ENCODE results near the gene ZFP36L2. TPM values are rescaled to one million over a fixed set of nuclear protein-coding genes. Genes with fewer than 3 reads are reported as not detected.
"Not testable (repeated sequence)": the region's sequence is repeated elsewhere in the genome, so short reads cannot be mapped to it uniquely, and the experiment has no call there.

The ZFP36L2 gene
- total RNA-seq, 2 donors from 2014 or later = 77.1 to 114 TPM

DNA sequence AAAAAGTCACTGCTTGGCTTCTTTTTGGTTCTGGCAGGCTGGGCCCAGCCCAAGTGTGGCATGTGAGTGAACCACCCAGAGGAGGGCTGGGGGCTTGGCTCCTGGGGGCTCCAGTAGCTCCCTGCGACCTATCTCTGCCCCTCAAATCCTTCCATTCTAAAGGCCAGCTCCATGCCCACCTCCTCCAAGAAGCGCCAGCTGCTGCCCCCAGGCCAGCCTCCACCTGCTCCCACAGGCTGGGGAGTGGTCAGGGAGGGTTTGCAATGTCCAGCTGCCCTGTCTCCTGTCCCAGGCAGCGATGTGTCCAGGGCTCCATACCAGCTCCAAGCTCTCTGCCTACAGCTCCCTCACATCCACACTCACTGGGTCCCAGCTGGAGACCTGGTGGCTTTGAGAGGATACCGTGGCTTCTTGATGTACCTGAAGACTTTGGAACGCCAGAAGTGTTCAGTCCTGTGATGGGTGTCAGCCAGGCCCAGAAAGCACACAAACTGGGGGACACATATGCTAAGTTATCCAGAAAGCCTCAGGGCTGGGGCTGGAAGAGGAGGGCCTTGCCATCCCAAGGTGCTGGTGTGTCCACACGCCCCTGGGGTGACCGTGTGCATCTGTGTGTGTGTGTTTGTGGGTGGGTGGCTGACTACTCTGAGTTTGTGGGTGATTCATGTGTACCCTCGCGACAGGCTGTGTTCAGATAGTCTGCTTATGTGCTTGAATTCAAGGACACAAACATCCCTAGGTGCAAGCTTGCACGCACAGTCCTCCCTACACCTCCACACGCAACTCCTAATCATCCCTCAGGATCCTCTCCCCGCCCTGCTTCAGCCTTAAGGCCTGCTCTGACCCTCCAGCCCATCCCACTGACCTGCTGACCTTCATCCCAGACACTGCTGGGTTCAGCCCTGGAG lies 33.4 kb downstream of the ZFP36L2 start:
- 91 to 100% methylated on average over 6 to 11 of the region's 12 CpGs for WGBS, 2 experiments (ENCODE audit: insufficient coverage in 1 of 2, insufficient read length in 1 of 2)
- no peaks in the 10 kb centered on the region for H3K9me3 ChIP-seq (ENCODE audit: control insufficient read depth, low read length)
- no peak overlapping the region for H3K4me3 ChIP-seq (ENCODE audit: low read length)
- H3K27me3 ChIP-seq (ENCODE audit: control insufficient read depth, insufficient read depth, low read length, poor library complexity, severe bottlenecking) = no peaks in the 10 kb centered on the region
- no peaks in the 10 kb centered on the region for H3K27me3 Mint-ChIP-seq (ENCODE audit: insufficient read depth)
- no peaks in the 10 kb centered on the region for H3K36me3 ChIP-seq (ENCODE audit: control insufficient read depth, insufficient read depth, low read length)
- H3K27ac Mint-ChIP-seq = peak overlapping the region; percentile 94
- H3K36me3 Mint-ChIP-seq (ENCODE audit: low read depth) = no peaks in the 10 kb centered on the region
- no peaks in the 10 kb centered on the region for H3K9me3 Mint-ChIP-seq
- no peak overlapping the region for H3K27ac ChIP-seq (ENCODE audit: low read depth, low read length)
- TF ChIP-seq, protein P1, sequence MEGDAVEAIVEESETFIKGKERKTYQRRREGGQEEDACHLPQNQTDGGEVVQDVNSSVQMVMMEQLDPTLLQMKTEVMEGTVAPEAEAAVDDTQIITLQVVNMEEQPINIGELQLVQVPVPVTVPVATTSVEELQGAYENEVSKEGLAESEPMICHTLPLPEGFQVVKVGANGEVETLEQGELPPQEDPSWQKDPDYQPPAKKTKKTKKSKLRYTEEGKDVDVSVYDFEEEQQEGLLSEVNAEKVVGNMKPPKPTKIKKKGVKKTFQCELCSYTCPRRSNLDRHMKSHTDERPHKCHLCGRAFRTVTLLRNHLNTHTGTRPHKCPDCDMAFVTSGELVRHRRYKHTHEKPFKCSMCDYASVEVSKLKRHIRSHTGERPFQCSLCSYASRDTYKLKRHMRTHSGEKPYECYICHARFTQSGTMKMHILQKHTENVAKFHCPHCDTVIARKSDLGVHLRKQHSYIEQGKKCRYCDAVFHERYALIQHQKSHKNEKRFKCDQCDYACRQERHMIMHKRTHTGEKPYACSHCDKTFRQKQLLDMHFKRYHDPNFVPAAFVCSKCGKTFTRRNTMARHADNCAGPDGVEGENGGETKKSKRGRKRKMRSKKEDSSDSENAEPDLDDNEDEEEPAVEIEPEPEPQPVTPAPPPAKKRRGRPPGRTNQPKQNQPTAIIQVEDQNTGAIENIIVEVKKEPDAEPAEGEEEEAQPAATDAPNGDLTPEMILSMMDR (conservative IDR thresholded peaks at IDR 0.05) = no peak
- H3K4me1 Mint-ChIP-seq = peaks cover 40% of the 10 kb centered on the region
- no peak overlapping the region for H3K9ac ChIP-seq (ENCODE audit: extremely low read depth, low read length, poor library complexity, severe bottlenecking)
- DNase-seq = no peak
- H3K4me1 ChIP-seq (ENCODE audit: control insufficient read depth, insufficient read depth, low read length) = peaks cover 9% of the 10 kb centered on the region
- H3K4me3 Mint-ChIP-seq = no peak overlapping the region

DNA sequence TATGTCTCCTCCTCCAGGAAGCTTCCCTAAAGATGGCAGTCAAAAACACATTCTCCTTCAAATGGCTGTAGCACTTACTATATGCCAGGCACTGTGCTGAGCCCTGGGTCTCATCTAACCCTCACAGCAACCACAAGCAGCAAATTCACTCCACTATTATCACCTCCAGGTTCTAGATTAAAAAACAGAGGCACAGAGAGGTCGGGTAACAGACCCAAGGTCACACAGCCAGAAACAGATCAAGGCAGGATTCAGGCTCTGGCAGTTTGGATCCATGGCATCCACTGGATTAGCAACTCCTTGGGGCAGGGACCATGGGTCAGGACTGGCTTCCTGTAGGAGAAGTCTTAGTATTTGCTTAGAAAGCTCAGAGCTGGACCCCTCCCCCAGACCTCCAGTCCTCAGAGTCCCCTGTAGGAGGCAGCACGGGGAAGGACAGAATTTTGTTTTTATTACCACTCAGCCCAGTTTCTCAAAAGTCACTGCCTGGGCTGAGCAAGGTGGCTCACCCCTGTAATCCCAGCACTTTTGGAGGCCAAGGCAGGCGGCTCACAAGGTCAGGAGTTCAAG lies 34.4 kb downstream of the ZFP36L2 start:
- Histone ChIP-seq H3K4me1 (ENCODE audit: control insufficient read depth, insufficient read depth, low read length) (peaks cover 9% of the 10 kb centered on the region), H3K9ac (ENCODE audit: extremely low read depth, low read length, poor library complexity, severe bottlenecking) (no peak overlapping the region), H3K9me3 (ENCODE audit: control insufficient read depth, low read length) (no peaks in the 10 kb centered on the region), H3K27me3 (ENCODE audit: control insufficient read depth, insufficient read depth, low read length, poor library complexity, severe bottlenecking) (no peaks in the 10 kb centered on the region), H3K4me3 (ENCODE audit: low read length) (no peak overlapping the region), H3K27ac (ENCODE audit: low read depth, low read length) (no peak overlapping the region), H3K36me3 (ENCODE audit: control insufficient read depth, insufficient read depth, low read length) (no peaks in the 10 kb centered on the region)
- H3K27me3 Mint-ChIP-seq (ENCODE audit: insufficient read depth) = no peaks in the 10 kb centered on the region
- DNase-seq = peak; percentile 84
- peaks cover 40% of the 10 kb centered on the region for H3K4me1 Mint-ChIP-seq
- H3K36me3 Mint-ChIP-seq (ENCODE audit: low read depth) = no peaks in the 10 kb centered on the region
- H3K27ac Mint-ChIP-seq = peak overlapping the region; percentile 60
- no peak overlapping the region for H3K4me3 Mint-ChIP-seq
- no peaks in the 10 kb centered on the region for H3K9me3 Mint-ChIP-seq
- 71 to 86% methylated on average over 2 to 3 of the region's 3 CpGs for WGBS, 2 experiments (ENCODE audit: insufficient coverage in 1 of 2, insufficient read length in 1 of 2)
- TF ChIP-seq, protein P1 (conservative IDR thresholded peaks at IDR 0.05) = peak; percentile 77

DNA sequence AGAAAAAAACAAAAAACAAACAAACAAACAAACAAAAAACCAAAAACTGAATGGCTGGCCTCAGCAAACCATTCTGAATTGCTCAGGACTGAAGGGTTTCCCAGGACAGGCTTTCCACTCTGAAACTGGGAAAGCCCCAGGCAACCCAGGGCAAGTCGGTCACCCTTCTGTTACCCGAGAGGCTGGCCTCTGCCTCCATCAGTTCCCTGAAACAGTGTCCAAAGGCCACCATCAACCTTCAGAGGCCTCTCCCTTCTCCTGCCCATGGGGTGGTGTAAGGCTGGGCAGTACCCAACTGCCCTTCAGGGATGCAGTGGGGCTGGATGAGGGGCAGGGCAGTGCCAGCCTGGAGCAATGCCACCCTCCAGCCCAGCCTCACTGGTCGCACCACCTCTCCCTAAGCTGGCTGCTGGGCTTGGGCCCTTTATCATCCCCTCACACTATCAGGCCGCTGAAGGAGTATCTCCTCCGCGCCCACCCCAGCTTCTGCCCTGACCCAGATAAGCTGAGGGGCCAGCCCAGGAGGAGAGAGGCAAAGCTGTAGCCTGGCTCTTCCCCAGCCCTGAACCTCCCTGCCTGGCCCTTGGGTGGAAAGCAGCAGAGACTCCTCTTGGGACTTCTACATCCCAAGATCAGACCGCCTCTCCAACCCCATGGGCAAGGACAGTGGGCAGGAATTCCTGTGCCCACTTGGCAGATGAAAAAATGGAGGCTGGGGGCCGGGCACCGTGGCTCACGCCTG lies 35.9 kb downstream of the ZFP36L2 start:
- Histone ChIP-seq H3K36me3 (ENCODE audit: control insufficient read depth, insufficient read depth, low read length) (no peaks in the 10 kb centered on the region), H3K27me3 (ENCODE audit: control insufficient read depth, insufficient read depth, low read length, poor library complexity, severe bottlenecking) (no peaks in the 10 kb centered on the region), H3K9me3 (ENCODE audit: control insufficient read depth, low read length) (no peaks in the 10 kb centered on the region), H3K4me3 (ENCODE audit: low read length) (no peak overlapping the region), H3K9ac (ENCODE audit: extremely low read depth, low read length, poor library complexity, severe bottlenecking) (no peak overlapping the region), H3K4me1 (ENCODE audit: control insufficient read depth, insufficient read depth, low read length) (peaks cover 9% of the 10 kb centered on the region), H3K27ac (ENCODE audit: low read depth, low read length) (no peak overlapping the region)
- TF ChIP-seq, protein P1 (conservative IDR thresholded peaks at IDR 0.05) = no peak
- H3K4me1 Mint-ChIP-seq = peaks cover 40% of the 10 kb centered on the region
- no peak for DNase-seq
- H3K4me3 Mint-ChIP-seq = no peak overlapping the region
- 83 to 85% methylated on average over 5 to 10 of the region's 10 CpGs for WGBS, 2 experiments (ENCODE audit: insufficient coverage in 1 of 2, insufficient read length in 1 of 2)
- no peaks in the 10 kb centered on the region for H3K36me3 Mint-ChIP-seq (ENCODE audit: low read depth)
- H3K9me3 Mint-ChIP-seq = no peaks in the 10 kb centered on the region
- no peaks in the 10 kb centered on the region for H3K27me3 Mint-ChIP-seq (ENCODE audit: insufficient read depth)
- no peak overlapping the region for H3K27ac Mint-ChIP-seq

DNA sequence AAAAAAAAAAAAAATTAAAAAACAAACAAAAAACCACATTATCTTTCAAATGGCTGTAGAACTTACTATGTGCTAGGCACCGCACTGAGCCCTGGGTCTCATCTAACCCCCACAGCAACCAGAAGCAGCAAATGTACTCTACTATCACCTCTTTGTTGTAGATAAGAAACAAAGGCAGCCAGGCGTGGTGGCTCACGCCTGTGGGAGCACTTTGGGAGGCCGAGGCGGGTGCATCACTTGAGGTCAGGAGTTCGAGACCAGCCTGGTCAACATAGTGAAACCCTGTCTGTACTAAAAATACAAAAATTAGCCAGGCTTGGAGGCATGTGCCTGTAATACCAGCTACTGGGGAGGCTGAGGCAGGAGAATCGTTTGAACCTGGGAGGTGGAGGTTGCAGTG lies 36.5 kb downstream of the ZFP36L2 start:
- not testable (repeated sequence) for H3K36me3 ChIP-seq (ENCODE audit: control insufficient read depth, insufficient read depth, low read length); H3K9me3 ChIP-seq (ENCODE audit: control insufficient read depth, low read length); H3K4me1 ChIP-seq (ENCODE audit: control insufficient read depth, insufficient read depth, low read length); H3K4me3 ChIP-seq (ENCODE audit: low read length); H3K9me3 Mint-ChIP-seq; H3K27ac Mint-ChIP-seq; H3K4me3 Mint-ChIP-seq; H3K27ac ChIP-seq (ENCODE audit: low read depth, low read length); H3K27me3 Mint-ChIP-seq (ENCODE audit: insufficient read depth); H3K9ac ChIP-seq (ENCODE audit: extremely low read depth, low read length, poor library complexity, severe bottlenecking); H3K36me3 Mint-ChIP-seq (ENCODE audit: low read depth); H3K27me3 ChIP-seq (ENCODE audit: control insufficient read depth, insufficient read depth, low read length, poor library complexity, severe bottlenecking); DNase-seq
- WGBS, 2 experiments (ENCODE audit: insufficient coverage in 1 of 2, insufficient read length in 1 of 2) = 92 to 94% methylated on average over 5 to 7 of the region's 7 CpGs
- H3K4me1 Mint-ChIP-seq = peaks cover 44% of the 10 kb centered on the region
